NCI-H1092 (cell line): ENCODE data around the gene CCNT1.

Source experiments
- DNase-seq: peaks from one replicate; lab custom pipeline; 2025; lab: John Stamatoyannopoulos, UW

Gene CCNT1

DNA sequence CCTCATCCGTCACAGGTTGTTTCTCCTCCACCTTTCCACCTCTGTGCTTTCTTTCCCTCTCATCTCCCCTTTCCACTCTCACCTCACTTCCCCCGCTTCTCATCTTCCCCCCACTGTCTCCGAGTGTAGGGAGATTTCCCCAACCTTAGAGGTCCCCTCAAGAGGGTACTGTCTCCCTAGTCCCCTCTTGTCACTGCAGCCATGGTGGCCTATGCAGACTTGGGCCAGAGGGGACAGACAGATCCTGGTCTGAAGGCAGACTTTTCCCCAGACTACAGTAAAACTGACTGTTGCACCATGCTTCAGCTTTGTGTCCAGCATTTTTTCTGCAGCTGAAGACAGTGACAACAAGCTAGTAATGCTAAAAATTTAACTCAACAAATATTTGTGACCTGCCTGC is 75.7 kb downstream of the CCNT1 start:
- no peak for DNase-seq

DNA sequence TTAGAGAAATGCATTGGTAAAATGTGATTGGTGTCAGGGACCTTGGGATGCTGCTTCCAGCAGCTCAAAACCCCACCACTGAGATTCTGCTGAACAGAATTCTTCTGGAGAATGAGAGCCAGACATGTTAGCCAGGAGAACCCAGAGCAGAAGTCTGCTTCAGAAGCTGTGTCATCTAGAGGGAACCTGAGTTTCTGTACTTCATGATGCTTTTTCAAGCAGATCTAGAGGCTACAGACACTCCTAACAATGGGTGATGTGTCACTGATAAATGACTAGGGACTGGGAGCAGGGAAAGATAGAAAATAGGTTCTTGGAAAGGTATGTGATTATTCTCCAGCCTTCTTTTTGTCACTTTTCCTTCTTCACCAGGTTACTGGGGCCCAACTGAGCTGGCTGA is 76.1 kb downstream of the CCNT1 start:
- no peak for DNase-seq
